Glutamatergic neuron (in vitro differentiated cells): Measurements from ENCODE around the gene GRM4. TPM values are rescaled to one million over a fixed set of nuclear protein-coding genes. Genes with fewer than 3 reads are reported as not detected.
A peak's percentile ranks its signal among the peaks of the same experiment; 100 is the strongest.
"Not testable (repeated sequence)": the region's sequence is repeated elsewhere in the genome, so short reads cannot be mapped to it uniquely, and the experiment has no call there.

Experiments used
- DNase-seq: peaks from one replicate; pipeline ENCODE4 v3.0.0; 2022
- H3K27ac Mint-ChIP-seq: one replicate; pipeline ENCODE4 v1.8.0; 2020; ENCODE audit warnings: mild to moderate bottlenecking, mixed read lengths, inconsistent platforms; ENCODE audit not compliant: unreplicated experiment
- H3K27me3 Mint-ChIP-seq: one replicate; pipeline ENCODE4 v1.8.0; 2020; ENCODE audit warnings: mild to moderate bottlenecking, moderate library complexity, mixed read lengths, inconsistent platforms; ENCODE audit not compliant: unreplicated experiment
- H3K36me3 Mint-ChIP-seq: one replicate; pipeline ENCODE4 v1.8.0; 2020; ENCODE audit warnings: mild to moderate bottlenecking, mixed read lengths, inconsistent platforms; ENCODE audit not compliant: unreplicated experiment
- H3K4me1 Mint-ChIP-seq: one replicate; pipeline ENCODE4 v1.8.0; 2020; ENCODE audit warnings: mild to moderate bottlenecking, low read depth, mixed read lengths, inconsistent platforms; ENCODE audit not compliant: unreplicated experiment
- H3K4me3 Mint-ChIP-seq: one replicate; pipeline ENCODE4 v1.8.0; 2020; ENCODE audit warnings: mild to moderate bottlenecking, mixed read lengths, inconsistent platforms; ENCODE audit not compliant: unreplicated experiment
- H3K9me3 Mint-ChIP-seq: one replicate; pipeline ENCODE4 v1.8.0; 2020; ENCODE audit warnings: mild to moderate bottlenecking, moderate library complexity, mixed read lengths, inconsistent platforms; ENCODE audit not compliant: unreplicated experiment
- total RNA-seq: library from RNA; stranded (reverse); fragmentation: NEBNext Ultra II Directional; extraction: Animal tissue kit (Norgen Biotek cat#: 25700); gene quantifications from one replicate; pipeline ENCODE4 v1.2.1, GENCODE V29; 2021; ENCODE audit not compliant: unreplicated experiment
- TF ChIP-seq, protein P1 (sequence below): fragments of 200-600 bp; sonication (generic); IDR thresholded peaks from one replicate; pipeline ENCODE4 v1.5.0; 2021; ENCODE audit not compliant: partially characterized antibody, unreplicated experiment

Gene GRM4
- total RNA-seq, 1 donor from 2014 or later = 119 TPM

DNA sequence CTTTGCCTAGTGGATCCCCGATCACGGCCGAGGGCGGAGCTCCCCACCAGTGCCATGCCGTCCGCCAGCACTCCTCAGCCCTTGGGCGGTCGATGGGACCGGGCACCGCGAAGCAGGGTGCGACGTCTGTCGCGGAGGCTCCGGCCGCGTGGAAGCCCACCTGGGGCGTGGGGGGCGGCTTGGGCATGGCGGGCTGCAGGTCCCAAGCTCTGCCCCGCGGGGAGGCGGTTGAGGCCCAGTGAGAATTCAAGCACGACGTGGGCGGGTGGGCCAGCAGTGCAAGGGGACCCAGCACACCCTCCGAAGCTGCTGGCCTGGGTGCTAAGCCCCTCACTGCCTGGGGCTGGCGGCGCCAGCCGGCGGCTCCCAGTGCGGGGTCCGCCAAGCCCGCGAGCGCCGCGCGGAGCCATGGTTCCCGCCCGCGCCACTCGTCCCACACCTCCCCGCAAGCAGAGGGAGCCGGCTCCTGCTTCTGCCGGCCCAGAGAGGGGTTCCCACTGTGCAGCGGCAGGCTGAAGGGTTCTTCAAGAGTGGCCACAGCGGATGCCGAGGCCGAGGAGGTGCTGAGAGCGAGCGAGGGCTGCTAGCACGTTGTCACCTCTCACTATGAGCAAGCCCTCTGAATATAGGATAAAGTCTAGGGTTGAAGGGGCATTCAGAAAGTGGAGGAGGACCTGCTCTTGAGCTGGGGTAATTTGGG, 128.6 kb downstream of the GRM4 start:
- no peak for DNase-seq
- Mint-ChIP-seq H3K4me1 (peaks cover 4% of the 10 kb centered on the region), H3K27ac (no peak overlapping the region), H3K36me3 (peaks cover 6% of the 10 kb centered on the region), H3K4me3 (no peak overlapping the region), H3K9me3 (peaks cover 11% of the 10 kb centered on the region), H3K27me3 (peaks cover 19% of the 10 kb centered on the region)
- TF ChIP-seq, protein P1, sequence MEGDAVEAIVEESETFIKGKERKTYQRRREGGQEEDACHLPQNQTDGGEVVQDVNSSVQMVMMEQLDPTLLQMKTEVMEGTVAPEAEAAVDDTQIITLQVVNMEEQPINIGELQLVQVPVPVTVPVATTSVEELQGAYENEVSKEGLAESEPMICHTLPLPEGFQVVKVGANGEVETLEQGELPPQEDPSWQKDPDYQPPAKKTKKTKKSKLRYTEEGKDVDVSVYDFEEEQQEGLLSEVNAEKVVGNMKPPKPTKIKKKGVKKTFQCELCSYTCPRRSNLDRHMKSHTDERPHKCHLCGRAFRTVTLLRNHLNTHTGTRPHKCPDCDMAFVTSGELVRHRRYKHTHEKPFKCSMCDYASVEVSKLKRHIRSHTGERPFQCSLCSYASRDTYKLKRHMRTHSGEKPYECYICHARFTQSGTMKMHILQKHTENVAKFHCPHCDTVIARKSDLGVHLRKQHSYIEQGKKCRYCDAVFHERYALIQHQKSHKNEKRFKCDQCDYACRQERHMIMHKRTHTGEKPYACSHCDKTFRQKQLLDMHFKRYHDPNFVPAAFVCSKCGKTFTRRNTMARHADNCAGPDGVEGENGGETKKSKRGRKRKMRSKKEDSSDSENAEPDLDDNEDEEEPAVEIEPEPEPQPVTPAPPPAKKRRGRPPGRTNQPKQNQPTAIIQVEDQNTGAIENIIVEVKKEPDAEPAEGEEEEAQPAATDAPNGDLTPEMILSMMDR = no peak

DNA sequence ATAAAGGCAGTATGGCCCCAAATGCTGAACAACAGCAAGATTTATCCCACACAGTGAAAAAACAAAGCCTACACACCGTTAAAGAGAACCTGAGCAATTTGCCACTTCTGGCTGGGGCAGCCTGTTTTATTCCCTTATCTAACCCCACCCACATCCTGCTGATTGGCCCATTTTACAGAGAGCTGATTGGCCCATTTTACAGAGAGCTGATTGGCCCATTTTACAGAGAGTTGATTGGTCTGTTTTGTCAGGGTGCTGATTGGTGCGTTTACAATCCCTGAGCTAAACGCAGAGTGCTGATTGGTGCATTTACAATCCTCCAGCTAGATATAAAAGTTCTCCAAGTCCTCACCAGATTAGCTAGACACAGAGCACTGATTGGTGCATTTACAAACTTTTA, 129.3 kb downstream of the GRM4 start:
- Mint-ChIP-seq H3K27me3 (peaks cover 15% of the 10 kb centered on the region), H3K9me3 (peaks cover 11% of the 10 kb centered on the region)
- not testable (repeated sequence) for H3K4me1 Mint-ChIP-seq, H3K4me3 Mint-ChIP-seq, H3K36me3 Mint-ChIP-seq, DNase-seq, H3K27ac Mint-ChIP-seq

DNA sequence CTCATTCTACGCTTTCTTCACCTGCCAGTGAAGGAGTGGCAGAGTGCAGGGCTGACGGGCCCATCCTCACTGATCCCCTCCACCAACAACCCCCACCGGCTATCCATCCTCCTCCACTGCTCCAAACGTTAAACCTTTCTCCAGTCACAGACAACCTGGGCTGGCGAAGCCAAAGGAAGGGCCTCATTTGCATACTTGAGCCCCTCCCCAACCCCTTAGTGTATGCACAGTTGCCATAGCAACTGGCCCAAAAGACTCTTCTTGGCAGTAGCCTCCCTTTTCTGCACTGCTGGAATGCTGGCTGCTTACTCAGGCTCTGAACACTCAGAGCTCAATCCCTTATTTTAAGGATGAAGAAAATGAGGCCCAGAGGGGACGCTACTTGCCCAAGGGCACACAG, 130.3 kb downstream of the GRM4 start:
- Mint-ChIP-seq H3K9me3 (peaks cover 11% of the 10 kb centered on the region), H3K4me3 (no peak overlapping the region), H3K36me3 (peaks cover 6% of the 10 kb centered on the region), H3K4me1 (no peaks in the 10 kb centered on the region), H3K27me3 (peaks cover 13% of the 10 kb centered on the region), H3K27ac (no peak overlapping the region)
- TF ChIP-seq, protein P1 = no peak
- DNase-seq = no peak

DNA sequence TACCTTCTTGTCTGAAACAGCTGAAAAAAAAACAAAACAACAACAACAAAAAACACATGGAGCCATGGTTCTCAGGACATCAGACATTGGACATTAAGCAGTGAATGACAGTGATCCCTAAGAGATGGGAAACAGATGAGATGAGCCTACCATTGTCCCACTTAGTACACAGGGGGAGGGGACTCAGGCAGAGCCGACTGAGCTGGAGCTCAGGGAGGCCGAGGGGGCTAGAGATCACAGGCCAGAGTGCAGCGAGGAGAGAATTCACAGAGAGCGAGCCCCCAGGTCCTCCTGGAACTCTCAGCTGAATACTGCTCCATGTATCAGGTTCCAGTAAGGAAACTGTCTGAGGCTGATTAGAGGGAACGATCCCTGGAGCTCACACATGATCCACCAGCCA, 134.6 kb downstream of the GRM4 start:
- peaks cover 10% of the 10 kb centered on the region for H3K36me3 Mint-ChIP-seq
- TF ChIP-seq, protein P1 = no peak
- no peak overlapping the region for H3K4me3 Mint-ChIP-seq
- H3K27ac Mint-ChIP-seq = no peak overlapping the region
- H3K27me3 Mint-ChIP-seq = peaks cover 10% of the 10 kb centered on the region
- H3K9me3 Mint-ChIP-seq = peaks cover 18% of the 10 kb centered on the region
- H3K4me1 Mint-ChIP-seq = no peaks in the 10 kb centered on the region
- peak; percentile 19 for DNase-seq

DNA sequence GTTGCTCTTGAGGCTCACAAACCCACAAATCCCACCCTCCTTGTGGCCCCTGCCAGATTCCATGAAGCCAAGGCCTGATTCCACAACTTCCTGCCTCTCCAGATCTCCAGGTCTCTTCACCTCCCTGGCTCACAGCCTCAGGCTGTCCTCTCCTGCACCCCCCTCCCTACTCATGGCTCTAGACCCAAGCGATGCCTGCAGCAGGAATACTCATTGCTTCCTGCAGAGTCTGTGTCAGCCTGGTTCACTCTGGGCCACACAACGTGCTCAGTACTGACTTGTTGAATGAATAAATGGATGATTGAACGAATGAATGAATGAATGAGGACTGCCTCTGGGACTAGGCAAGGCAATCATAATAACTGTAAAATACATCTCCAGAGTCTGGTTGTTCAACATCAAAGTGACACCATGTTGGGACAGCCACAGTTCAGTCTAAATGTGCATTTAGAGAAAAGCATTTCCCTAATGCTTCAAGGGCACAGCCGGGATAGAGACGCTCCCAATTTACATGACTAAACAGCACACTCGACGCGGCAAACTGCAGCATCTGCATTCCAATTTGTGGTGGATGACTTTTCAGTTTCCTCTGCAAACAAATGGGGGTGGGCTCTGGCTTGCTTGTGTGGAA, 139.9 kb downstream of the GRM4 start:
- H3K27me3 Mint-ChIP-seq = peaks cover 9% of the 10 kb centered on the region
- TF ChIP-seq, protein P1 = no peak
- H3K27ac Mint-ChIP-seq = no peak overlapping the region
- peaks cover 6% of the 10 kb centered on the region for H3K4me1 Mint-ChIP-seq
- H3K4me3 Mint-ChIP-seq = no peak overlapping the region
- peaks cover 16% of the 10 kb centered on the region for H3K9me3 Mint-ChIP-seq
- H3K36me3 Mint-ChIP-seq = peaks cover 16% of the 10 kb centered on the region
- peak; percentile 7 for DNase-seq
